GM21576 (cell line): Measurements from ENCODE around the gene AMMECR1.
"Not testable (repeated sequence)": the region's sequence is repeated elsewhere in the genome, so short reads cannot be mapped to it uniquely, and the experiment has no call there.

ENCODE experiments used
- ATAC-seq: cut with Tn5 transposase; IDR thresholded peaks from one replicate; pipeline ENCODE4 v1.9.1; 2021; ENCODE audit warnings: mild to moderate bottlenecking, moderate library complexity; ENCODE audit not compliant: unreplicated experiment

AMMECR1 gene

GRCh38 chrX:110259117-110259516 is 58.8 kb downstream of the AMMECR1 start:
- ATAC-seq, result no peak

GRCh38 chrX:110258552-110258951 is 59.3 kb downstream of the AMMECR1 start:
- no peak for ATAC-seq

GRCh38 chrX:110257889-110258288 is 60.0 kb downstream of the AMMECR1 start:
- ATAC-seq, result no peak

- no peak for ATAC-seq
Measured at GRCh38 chrX:110252711-110253110, 65.2 kb downstream of the AMMECR1 start.

GRCh38 chrX:110251961-110252360 is 65.9 kb downstream of the AMMECR1 start:
- no peak for ATAC-seq

GRCh38 chrX:110251526-110251925 is 66.4 kb downstream of the AMMECR1 start:
- no peak for ATAC-seq

- no peak for ATAC-seq
Measured at GRCh38 chrX:110250847-110251246, 67.0 kb downstream of the AMMECR1 start.

- no peak for ATAC-seq
Measured at GRCh38 chrX:110248578-110248977, 69.3 kb downstream of the AMMECR1 start.

GRCh38 chrX:110245011-110245410 is 72.9 kb downstream of the AMMECR1 start:
- ATAC-seq, result no peak

- no peak for ATAC-seq
Measured at GRCh38 chrX:110242371-110242770, 75.5 kb downstream of the AMMECR1 start.

- ATAC-seq, result no peak
Measured at GRCh38 chrX:110241816-110242215, 76.1 kb downstream of the AMMECR1 start.

- ATAC-seq, result not testable (repeated sequence)
Measured at GRCh38 chrX:110238259-110238658, 79.6 kb downstream of the AMMECR1 start.

GRCh38 chrX:110231485-110231884 is 86.4 kb downstream of the AMMECR1 start:
- not testable (repeated sequence) for ATAC-seq

- ATAC-seq, result not testable (repeated sequence)
Measured at GRCh38 chrX:110229497-110230111, 88.3 kb downstream of the AMMECR1 start.

GRCh38 chrX:110228453-110228852 is 89.4 kb downstream of the AMMECR1 start:
- ATAC-seq, result no peak

- ATAC-seq, result no peak
Measured at GRCh38 chrX:110226931-110227330, 91.0 kb downstream of the AMMECR1 start.

- ATAC-seq, result no peak
Measured at GRCh38 chrX:110224926-110225617, 92.8 kb downstream of the AMMECR1 start.

- no peak for ATAC-seq
Measured at GRCh38 chrX:110222497-110223257, 95.2 kb downstream of the AMMECR1 start.

GRCh38 chrX:110219920-110220319 is 98.0 kb downstream of the AMMECR1 start:
- ATAC-seq, result no peak

- no peak for ATAC-seq
Measured at GRCh38 chrX:110218591-110218990, 99.3 kb downstream of the AMMECR1 start.

- no peak for ATAC-seq
Measured at GRCh38 chrX:110216027-110216426, 101.9 kb downstream of the AMMECR1 start.

GRCh38 chrX:110215411-110215810 is 102.5 kb downstream of the AMMECR1 start:
- ATAC-seq, result no peak
